Renal pelvis (tissue), 4 donors: Measurements from ENCODE around the gene VIPR1. TPM values are rescaled to one million over a fixed set of nuclear protein-coding genes. Genes with fewer than 3 reads are reported as not detected.
"Not testable (repeated sequence)": the region's sequence is repeated elsewhere in the genome, so short reads cannot be mapped to it uniquely, and the experiment has no call there.

Experiments used
- DNase-seq: peaks from one replicate; pipeline ENCODE4 v3.0.0-alpha.2; 2013
- polyA plus RNA-seq, 3 donors: library from polyadenylated mRNA; unstranded; fragments of 120-200 nt; gene quantifications; one replicate each; pipeline ENCODE4 v1.2.1, GENCODE V29; 2013; ENCODE audit not compliant: insufficient read length in 3 of 3

VIPR1 gene
- polyA plus RNA-seq, 3 donors, result 1.5 to 3.2 (median 2.0) TPM

DNA sequence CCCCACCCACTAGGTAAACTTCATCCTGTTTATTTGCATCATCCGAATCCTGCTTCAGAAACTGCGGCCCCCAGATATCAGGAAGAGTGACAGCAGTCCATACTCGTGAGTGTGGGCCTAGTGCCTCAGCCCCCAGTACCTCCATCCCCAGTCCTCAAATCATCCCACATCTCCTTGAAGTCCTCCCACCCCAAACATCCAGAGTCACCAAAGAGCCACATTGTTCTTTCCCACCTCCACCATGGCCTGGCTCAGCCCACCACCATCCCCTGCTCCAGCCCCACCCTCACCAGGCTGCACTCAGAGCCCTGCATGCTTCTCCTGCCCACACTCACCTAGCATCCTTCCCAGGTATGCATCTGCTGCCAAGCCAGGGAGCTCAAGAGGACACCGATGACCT is 29.8 kb downstream of the VIPR1 start:
- DNase-seq, result no peak

DNA sequence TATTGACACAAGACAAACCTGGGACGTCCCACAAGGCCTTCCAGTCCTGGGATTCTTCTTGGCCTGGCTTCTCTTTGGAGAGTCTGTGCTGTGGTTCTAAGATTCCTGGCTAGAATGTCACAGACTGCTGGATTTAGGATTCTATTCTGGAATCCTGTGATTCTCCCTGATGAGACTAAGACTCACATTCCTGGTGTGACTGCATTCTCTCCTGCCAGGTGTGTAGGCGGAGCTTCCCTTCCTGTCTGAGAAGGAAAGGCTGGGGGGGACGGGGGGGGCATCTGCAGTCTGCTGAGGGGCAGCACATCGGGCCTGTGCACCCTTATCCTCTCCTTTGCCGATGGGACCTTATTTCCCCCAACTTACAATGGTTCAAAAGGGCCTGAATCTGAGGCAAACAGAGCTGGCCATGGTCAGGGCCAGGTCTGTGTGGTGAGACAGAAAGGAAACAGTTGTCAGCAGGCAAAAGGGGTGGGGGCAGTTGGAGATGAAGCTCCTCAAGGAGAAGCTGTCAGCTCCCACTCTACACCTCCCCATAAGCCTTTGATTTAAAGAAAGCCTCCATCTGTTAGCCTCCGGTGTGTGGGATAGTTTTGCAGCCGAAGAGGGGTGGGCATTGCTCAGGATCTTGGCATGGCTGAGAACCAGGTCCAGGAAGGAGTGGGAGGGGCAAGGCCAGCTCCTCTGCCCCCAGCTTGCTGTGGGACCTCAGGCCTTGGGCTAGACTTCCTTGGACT is 30.9 kb downstream of the VIPR1 start:
- no peak for DNase-seq

GRCh38 chr3:42535981-42536784 is 33.7 kb downstream of the VIPR1 start:
- no peak for DNase-seq

DNA sequence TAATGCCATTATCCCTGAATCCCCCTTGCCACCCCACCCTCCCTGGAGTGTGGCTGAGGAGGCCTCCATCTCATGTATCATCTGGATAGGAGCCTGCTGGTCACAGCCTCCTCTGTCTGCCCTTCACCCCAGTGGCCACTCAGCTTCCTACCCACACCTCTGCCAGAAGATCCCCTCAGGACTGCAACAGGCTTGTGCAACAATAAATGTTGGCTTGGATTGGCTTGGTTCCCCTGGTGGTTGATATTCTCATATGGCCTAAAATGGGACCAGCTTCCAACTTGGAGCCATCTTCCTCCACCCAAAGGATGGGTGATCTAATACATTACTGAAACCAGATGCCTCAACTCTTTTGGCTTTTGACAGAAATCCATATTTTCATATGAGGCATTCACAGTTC is 34.9 kb downstream of the VIPR1 start:
- no peak for DNase-seq

DNA sequence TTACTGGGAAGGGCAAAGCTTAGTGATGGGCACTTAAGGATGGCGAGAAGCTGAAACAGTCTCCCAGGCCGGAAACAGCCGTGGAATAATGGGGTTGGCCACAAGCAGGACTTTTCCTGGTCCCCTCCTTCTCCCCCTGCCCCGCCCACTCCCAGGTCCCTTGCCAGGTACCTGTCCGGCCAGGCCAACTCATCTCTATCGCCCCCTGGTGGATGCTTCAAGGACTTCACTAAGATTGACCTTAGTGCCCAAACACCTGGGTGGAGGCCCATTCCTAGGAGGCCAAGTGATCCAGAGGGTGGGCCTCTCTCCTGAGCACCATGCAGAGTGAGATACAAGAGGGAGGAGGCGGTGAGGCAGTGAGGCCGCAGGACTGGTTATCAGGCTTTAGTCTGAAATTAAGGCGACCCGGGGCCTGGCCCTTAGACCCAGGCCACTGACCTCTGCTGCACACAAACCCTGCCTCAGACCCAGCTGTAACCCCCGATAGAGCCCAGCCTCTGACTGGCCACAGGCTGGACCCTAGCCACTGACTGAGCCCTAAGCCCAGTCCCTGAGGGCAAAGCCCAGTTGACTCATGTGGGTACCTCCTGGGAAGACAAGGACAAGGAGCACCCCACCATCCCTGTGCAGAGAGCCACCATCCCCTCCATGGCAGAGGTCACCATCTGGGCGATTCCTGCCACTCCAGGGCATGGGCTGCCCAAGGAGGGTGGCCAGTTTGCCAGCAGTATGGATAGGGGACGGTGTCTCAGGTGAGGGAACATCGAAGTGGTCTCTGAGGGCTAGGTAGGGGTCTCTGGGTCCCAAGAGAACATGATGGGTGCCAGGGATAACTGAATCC is 37.6 kb downstream of the VIPR1 start:
- DNase-seq, result peak; percentile 24

DNA sequence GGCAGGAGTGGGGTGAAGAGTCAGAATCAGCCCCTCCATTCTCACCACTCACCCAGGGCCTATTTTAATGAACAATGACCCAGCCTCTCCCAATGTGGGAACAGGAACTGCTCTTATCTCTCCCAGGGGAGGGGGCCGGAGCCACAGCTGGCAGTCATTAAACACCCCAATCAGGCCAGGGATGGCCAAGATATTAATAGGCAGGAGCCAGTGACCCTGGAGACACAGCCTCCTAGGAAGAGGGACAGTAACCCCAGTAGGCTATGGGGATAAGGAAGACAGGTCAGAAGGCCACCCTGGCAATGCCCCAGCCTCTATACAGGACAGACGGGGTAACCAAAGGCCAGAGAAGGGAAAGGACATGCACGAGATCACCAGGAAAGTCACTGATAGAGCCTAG is 38.6 kb downstream of the VIPR1 start:
- no peak for DNase-seq

DNA sequence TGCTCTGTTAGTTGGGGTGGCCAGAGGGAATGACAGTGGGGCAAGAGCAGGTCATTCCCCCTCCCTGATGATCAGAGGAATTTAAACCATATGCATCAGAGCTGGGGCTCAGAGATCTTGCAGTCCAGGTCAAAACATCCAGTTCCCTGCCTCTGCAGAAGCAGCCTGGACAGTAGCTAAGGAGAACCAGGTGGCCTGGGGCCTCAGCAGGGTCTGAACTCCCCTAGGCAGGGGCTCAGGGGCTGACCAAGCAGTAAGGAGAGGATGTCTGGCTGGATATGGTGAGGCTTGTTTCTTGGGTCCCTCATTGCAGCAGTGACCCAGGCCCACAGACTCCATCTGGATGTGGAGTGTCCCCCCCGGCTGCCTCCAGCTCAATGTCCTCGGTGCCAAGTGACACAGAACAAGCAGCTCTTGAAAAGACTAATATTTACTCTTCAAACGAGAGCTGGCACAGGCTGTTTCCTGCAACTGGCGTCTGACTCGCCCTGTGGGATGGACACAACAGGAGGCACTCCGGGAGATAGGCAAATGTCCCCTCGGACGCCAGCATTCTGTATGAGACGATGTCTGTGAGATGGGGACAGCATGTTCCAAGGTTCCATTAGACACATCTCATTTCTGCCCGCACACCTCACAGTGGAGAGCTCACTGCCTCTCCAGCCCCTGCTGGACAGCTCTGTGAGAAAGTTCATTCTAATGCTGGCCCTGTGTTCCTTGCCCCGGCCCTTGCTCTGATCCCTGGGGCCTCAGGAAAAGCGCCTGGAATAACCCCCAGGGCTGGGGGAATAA is 42.2 kb downstream of the VIPR1 start:
- no peak for DNase-seq

GRCh38 chr3:42545284-42545900 is 42.9 kb downstream of the VIPR1 start:
- no peak for DNase-seq

- no peak for DNase-seq
Measured at GRCh38 chr3:42546691-42547213, 44.3 kb downstream of the VIPR1 start.

GRCh38 chr3:42547401-42547945 is 45.0 kb downstream of the VIPR1 start:
- peak; percentile 40 for DNase-seq

- DNase-seq, result no peak
Measured at GRCh38 chr3:42549131-42549530, 46.7 kb downstream of the VIPR1 start.

DNA sequence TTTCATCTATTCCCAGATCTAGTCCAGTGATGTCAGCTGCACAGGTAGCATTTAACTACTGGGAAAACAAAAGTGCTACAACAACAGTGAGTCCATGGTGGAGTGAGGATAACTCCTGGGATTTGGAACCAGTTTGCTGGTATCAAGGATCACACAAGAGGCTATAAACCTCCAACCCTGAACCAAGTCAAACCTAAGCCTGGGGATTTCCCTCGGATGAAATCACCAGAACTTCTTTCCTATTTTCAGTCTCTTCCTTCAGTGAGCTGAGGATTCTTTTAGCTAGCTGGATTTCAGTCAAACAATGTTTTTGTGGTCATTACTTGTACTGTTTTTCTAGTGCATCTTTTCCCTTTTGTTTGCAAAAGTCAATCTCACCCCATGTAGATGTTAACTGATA is 47.8 kb downstream of the VIPR1 start:
- DNase-seq, result no peak

- DNase-seq, result no peak
Measured at GRCh38 chr3:42552830-42553229, 50.4 kb downstream of the VIPR1 start.

GRCh38 chr3:42556089-42556632 is 53.7 kb downstream of the VIPR1 start:
- DNase-seq, result no peak

DNA sequence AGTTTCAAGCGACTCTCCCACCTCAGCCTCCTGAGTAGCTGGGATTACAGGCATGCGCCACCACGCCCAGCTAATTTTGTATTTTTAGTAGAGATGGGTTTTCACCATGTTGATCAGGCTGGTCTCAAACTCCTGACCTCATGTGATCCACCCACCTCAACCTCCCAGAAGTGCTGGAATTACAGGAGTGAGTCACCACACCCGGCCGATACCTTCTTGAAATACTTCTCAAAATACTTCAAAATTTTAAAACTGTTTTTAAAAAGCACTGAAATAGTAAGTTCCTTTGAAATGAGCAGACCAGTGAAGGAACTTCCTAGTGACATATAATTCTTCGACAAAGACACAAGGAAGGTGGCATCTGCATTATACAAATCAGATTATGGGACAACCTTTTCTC is 54.4 kb downstream of the VIPR1 start:
- DNase-seq, result not testable (repeated sequence)

DNA sequence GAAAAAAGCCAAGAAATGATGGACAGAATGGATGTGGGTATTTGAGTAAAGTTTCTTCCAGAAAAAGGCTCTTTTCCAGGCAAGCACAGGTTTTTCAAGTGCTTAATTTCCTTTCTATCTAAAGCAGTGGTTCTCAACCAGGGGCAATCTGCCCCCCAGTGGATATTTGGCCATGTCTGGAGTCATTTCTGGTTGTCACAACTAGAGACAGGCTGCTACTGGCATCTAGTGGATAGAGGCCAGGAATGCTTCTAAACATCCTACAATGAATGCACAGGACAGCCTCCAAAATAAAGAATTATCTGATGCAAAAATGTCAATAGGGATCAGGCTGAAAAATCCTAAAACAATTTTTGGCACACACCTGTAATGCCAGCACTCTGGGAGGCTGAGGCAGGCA is 55.4 kb downstream of the VIPR1 start:
- DNase-seq, result no peak

GRCh38 chr3:42562047-42562907 is 59.8 kb downstream of the VIPR1 start:
- no peak for DNase-seq

DNA sequence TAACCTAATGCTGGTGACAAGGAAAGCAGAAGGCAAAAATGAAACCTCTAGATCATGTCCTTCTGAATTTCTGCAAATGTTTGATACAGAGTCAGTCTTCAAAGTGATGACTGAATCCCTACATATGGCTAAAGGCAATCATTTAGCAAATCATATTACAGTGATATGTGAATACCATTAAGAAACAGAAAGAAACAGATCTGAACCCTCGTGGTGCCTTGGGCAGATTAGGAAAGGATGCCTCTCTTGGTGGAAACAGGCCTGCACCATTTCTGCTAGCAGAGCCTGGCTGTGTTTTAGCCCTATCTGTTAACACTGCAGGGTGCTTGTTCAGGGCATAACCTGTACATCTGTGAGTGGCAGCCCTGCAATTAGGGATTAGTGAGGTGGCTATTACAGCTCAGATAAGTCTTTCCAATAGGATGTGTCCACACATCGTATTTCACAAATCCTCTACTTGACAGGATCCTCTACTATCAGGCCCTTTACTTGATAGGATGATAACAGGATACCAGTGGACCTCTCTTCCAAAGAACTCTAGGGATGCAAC is 67.2 kb downstream of the VIPR1 start:
- no peak for DNase-seq

DNA sequence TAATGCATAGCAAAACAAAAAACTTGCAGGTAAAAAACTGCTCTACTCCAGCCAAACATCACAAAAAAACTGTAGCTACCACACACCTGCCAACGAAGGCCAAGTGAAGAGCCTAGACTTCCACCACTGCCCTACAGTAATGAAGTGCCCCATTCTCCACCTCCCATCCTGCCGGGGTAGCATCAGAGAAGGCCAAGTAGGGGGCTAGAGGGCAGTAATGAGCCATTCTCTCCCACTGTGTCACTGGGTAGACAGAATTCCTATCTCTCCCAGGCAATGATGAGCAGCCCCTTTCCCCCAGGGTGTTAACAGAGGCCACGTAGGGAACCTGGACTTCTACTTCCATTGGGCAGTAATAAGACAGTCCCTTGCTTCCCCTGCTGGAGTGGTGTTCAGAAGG is 69.8 kb downstream of the VIPR1 start:
- DNase-seq, result no peak
